Neural progenitor cell (in vitro differentiated cells): ENCODE results near the gene ING1. TPM values are rescaled to one million over a fixed set of nuclear protein-coding genes. Genes with fewer than 3 reads are reported as not detected.
"Not testable (repeated sequence)": the region's sequence is repeated elsewhere in the genome, so short reads cannot be mapped to it uniquely, and the experiment has no call there.

Experiments
- DNase-seq: peaks from one replicate; pipeline ENCODE4 v3.0.0-alpha.2; 2016; ENCODE audit warnings: low spot score
- H2AFZ ChIP-seq: fragments of 200-600 bp; sonication (generic); replicated peaks from 2 replicates; pipeline ENCODE4 v1.6.1; 2016; ENCODE audit warnings: antibody characterized with exemption
- H3F3A ChIP-seq: fragments of 200-600 bp; sonication (generic); 2 replicates; pipeline ENCODE4 v1.6.1; 2016; ENCODE audit warnings: antibody characterized with exemption, low read depth
- H3K27ac ChIP-seq: fragments of 200-600 bp; sonication (generic); 2 replicates; pipeline ENCODE4 v1.5.1; 2016; ENCODE audit warnings: mild to moderate bottlenecking
- H3K27me3 ChIP-seq: fragments of 200-600 bp; sonication (generic); 2 replicates; pipeline ENCODE4 v1.6.1; 2016; ENCODE audit warnings: mild to moderate bottlenecking, moderate library complexity
- H3K36me3 ChIP-seq: fragments of 200-600 bp; sonication (generic); 2 replicates; pipeline ENCODE4 v1.5.1; 2016
- H3K4me1 ChIP-seq: fragments of 200-600 bp; sonication (generic); 2 replicates; pipeline ENCODE4 v1.6.1; 2016; ENCODE audit warnings: mixed run types
- H3K4me2 ChIP-seq: fragments of 200-600 bp; sonication (generic); 2 replicates; pipeline ENCODE4 v1.6.1; 2016
- H3K4me3 ChIP-seq: fragments of 200-600 bp; sonication (generic); 2 replicates; pipeline ENCODE4 v1.5.1; 2016
- H3K79me2 ChIP-seq: fragments of 200-600 bp; sonication (generic); 2 replicates; pipeline ENCODE4 v1.6.1; 2016; ENCODE audit warnings: low read depth
- H3K9ac ChIP-seq: fragments of 200-600 bp; sonication (generic); 2 replicates; pipeline ENCODE4 v1.6.1; 2016
- H3K9me3 ChIP-seq: fragments of 200-600 bp; sonication (generic); 2 replicates; pipeline ENCODE4 v1.5.1; 2016; ENCODE audit warnings: low read depth
- H4K20me1 ChIP-seq: fragments of 200-600 bp; sonication (generic); 2 replicates; pipeline ENCODE4 v1.6.1; 2016; ENCODE audit warnings: low read depth
- H3K27ac Mint-ChIP-seq: 3 replicates; pipeline ENCODE4 v1.8.0; 2021; ENCODE audit warnings: mixed read lengths
- H3K27me3 Mint-ChIP-seq: 2 replicates; pipeline ENCODE4 v1.8.0; 2022; ENCODE audit warnings: low read depth, mild to moderate bottlenecking, inconsistent platforms, moderate library complexity, mixed read lengths; ENCODE audit not compliant: insufficient read depth
- H3K36me3 Mint-ChIP-seq: 3 replicates; pipeline ENCODE4 v1.8.0; 2021; ENCODE audit warnings: mixed read lengths
- H3K4me1 Mint-ChIP-seq: 3 replicates; pipeline ENCODE4 v1.8.0; 2021; ENCODE audit warnings: mixed read lengths
- H3K4me3 Mint-ChIP-seq: 3 replicates; pipeline ENCODE4 v1.8.0; 2021; ENCODE audit warnings: mild to moderate bottlenecking, moderate library complexity, mixed read lengths
- H3K9me3 Mint-ChIP-seq: 3 replicates; pipeline ENCODE4 v1.8.0; 2020; ENCODE audit warnings: mixed read lengths
- EZH2 ChIP-seq: fragments of 200-600 bp; sonication (generic); IDR thresholded peaks from 2 replicates; pipeline ENCODE4 v1.6.1; 2017; ENCODE audit warnings: antibody characterized with exemption, mild to moderate bottlenecking, moderate library complexity
- EZH2phosphoT487 ChIP-seq: fragments of 200-600 bp; sonication (generic); IDR thresholded peaks from 2 replicates; pipeline ENCODE4 v1.6.1; 2017; ENCODE audit warnings: antibody characterized with exemption
- total RNA-seq: library from RNA; depleted of rRNA; stranded (reverse); fragments of >200 nt; gene quantifications from 2 replicates; pipeline ENCODE4 v1.2.3, GENCODE V29; 2015; ENCODE audit warnings: low replicate concordance
- TF ChIP-seq, protein P1 (sequence below): fragments of 200-600 bp; sonication (generic); IDR thresholded peaks from 2 replicates; pipeline ENCODE4 v1.5.1; 2017; ENCODE audit warnings: antibody characterized with exemption, mild to moderate bottlenecking

Gene ING1
- total RNA-seq, 1 donor from 2014 or later = 14.7 TPM

GRCh38 chr13:110719036-110719710 is 5.7 kb downstream of the ING1 start:
- peaks cover 89% of the 10 kb centered on the region for H3K79me2 ChIP-seq
- Mint-ChIP-seq H3K4me3 (peak overlapping the region; percentile 35), H3K27ac (no peak overlapping the region), H3K27me3 (peaks cover 10% of the 10 kb centered on the region), H3K36me3 (peaks cover 20% of the 10 kb centered on the region), H3K4me1 (peaks cover 19% of the 10 kb centered on the region), H3K9me3 (peaks cover 3% of the 10 kb centered on the region)
- no peak overlapping the region for H3K27ac ChIP-seq
- peaks cover 8% of the 10 kb centered on the region for H3K36me3 ChIP-seq
- TF ChIP-seq, protein P1, sequence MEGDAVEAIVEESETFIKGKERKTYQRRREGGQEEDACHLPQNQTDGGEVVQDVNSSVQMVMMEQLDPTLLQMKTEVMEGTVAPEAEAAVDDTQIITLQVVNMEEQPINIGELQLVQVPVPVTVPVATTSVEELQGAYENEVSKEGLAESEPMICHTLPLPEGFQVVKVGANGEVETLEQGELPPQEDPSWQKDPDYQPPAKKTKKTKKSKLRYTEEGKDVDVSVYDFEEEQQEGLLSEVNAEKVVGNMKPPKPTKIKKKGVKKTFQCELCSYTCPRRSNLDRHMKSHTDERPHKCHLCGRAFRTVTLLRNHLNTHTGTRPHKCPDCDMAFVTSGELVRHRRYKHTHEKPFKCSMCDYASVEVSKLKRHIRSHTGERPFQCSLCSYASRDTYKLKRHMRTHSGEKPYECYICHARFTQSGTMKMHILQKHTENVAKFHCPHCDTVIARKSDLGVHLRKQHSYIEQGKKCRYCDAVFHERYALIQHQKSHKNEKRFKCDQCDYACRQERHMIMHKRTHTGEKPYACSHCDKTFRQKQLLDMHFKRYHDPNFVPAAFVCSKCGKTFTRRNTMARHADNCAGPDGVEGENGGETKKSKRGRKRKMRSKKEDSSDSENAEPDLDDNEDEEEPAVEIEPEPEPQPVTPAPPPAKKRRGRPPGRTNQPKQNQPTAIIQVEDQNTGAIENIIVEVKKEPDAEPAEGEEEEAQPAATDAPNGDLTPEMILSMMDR = no peak
- no peak for TF ChIP-seq EZH2
- no peak overlapping the region for H2AFZ ChIP-seq
- no peak for DNase-seq
- peaks cover 81% of the 10 kb centered on the region for H4K20me1 ChIP-seq
- H3F3A ChIP-seq = peaks cover 27% of the 10 kb centered on the region
- peaks cover 17% of the 10 kb centered on the region for H3K4me1 ChIP-seq
- H3K9me3 ChIP-seq = no peaks in the 10 kb centered on the region
- H3K4me2 ChIP-seq = no peak overlapping the region
- H3K4me3 ChIP-seq = no peak overlapping the region
- no peak overlapping the region for H3K9ac ChIP-seq
- no peaks in the 10 kb centered on the region for H3K27me3 ChIP-seq

DNA sequence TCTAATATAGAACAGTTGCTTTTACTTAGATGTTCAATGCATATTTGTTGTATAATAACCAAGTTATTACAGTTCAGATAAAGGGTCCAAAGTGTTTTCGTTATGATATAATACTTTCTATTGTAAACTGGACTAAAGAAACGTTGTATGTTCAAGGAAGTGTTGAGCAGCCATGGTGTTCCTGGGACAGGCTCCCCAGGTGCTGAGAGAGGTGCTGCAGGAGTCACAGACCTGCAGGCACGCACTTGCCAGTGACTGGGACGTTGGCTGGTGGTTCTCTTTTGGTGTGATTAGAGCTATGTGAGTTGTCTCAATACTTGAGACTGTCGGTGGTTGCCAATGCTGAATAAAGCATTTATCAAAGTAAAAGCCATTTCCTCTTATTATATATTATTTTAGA is 9.5 kb downstream of the ING1 start:
- peaks cover 54% of the 10 kb centered on the region for H4K20me1 ChIP-seq
- H3K79me2 ChIP-seq = peaks cover 56% of the 10 kb centered on the region

GRCh38 chr13:110723598-110723997 is 10.1 kb downstream of the ING1 start:
- no peak for DNase-seq
- Histone ChIP-seq H3K9ac (no peak overlapping the region), H3K27me3 (no peaks in the 10 kb centered on the region), H3F3A (peaks cover 16% of the 10 kb centered on the region), H3K27ac (no peak overlapping the region), H3K4me2 (no peak overlapping the region), H4K20me1 (peaks cover 48% of the 10 kb centered on the region), H3K9me3 (no peaks in the 10 kb centered on the region), H3K4me1 (no peaks in the 10 kb centered on the region), H3K36me3 (peaks cover 8% of the 10 kb centered on the region), H2AFZ (no peak overlapping the region), H3K79me2 (peaks cover 50% of the 10 kb centered on the region), H3K4me3 (no peak overlapping the region)
- Mint-ChIP-seq H3K36me3 (peaks cover 23% of the 10 kb centered on the region), H3K4me1 (peaks cover 6% of the 10 kb centered on the region), H3K9me3 (no peaks in the 10 kb centered on the region), H3K27me3 (no peaks in the 10 kb centered on the region), H3K4me3 (no peak overlapping the region), H3K27ac (no peak overlapping the region)
- TF ChIP-seq EZH2phosphoT487 = no peak
- TF ChIP-seq, protein P1 = no peak
- no peak for TF ChIP-seq EZH2

More for the DNA sequence above, 9.5 kb downstream of the ING1 start:
- H3F3A ChIP-seq = peaks cover 16% of the 10 kb centered on the region
- Mint-ChIP-seq H3K4me1 (peaks cover 7% of the 10 kb centered on the region), H3K27me3 (no peaks in the 10 kb centered on the region), H3K9me3 (no peaks in the 10 kb centered on the region), H3K27ac (no peak overlapping the region), H3K4me3 (no peak overlapping the region), H3K36me3 (peaks cover 20% of the 10 kb centered on the region)
- H3K4me3 ChIP-seq = no peak overlapping the region
- H3K9ac ChIP-seq = peak overlapping the region; percentile 14
- H3K27ac ChIP-seq = peak overlapping the region; percentile 10
- no peaks in the 10 kb centered on the region for H3K27me3 ChIP-seq
- no peak overlapping the region for H3K4me2 ChIP-seq
- no peak overlapping the region for H2AFZ ChIP-seq
- DNase-seq = no peak
- peaks cover under 1% of the 10 kb centered on the region for H3K4me1 ChIP-seq
- H3K36me3 ChIP-seq = peaks cover 8% of the 10 kb centered on the region
- no peaks in the 10 kb centered on the region for H3K9me3 ChIP-seq
- TF ChIP-seq, protein P1 = no peak
- TF ChIP-seq EZH2phosphoT487 = no peak
- no peak for TF ChIP-seq EZH2

- not testable (repeated sequence) for H2AFZ ChIP-seq, H3K9ac ChIP-seq, H3K4me1 Mint-ChIP-seq, H3K4me2 ChIP-seq, H3K27me3 Mint-ChIP-seq, H3K4me3 ChIP-seq, H3K9me3 Mint-ChIP-seq, H3K27ac Mint-ChIP-seq, H3K4me1 ChIP-seq, H3K27ac ChIP-seq, H3K9me3 ChIP-seq, H3K36me3 ChIP-seq, H3K27me3 ChIP-seq, DNase-seq, H3K4me3 Mint-ChIP-seq
- H3F3A ChIP-seq = peaks cover 16% of the 10 kb centered on the region
- H4K20me1 ChIP-seq = peaks cover 23% of the 10 kb centered on the region
- peaks cover 17% of the 10 kb centered on the region for H3K36me3 Mint-ChIP-seq
- H3K79me2 ChIP-seq = peaks cover 24% of the 10 kb centered on the region
Measured at GRCh38 chr13:110726153-110726552, 12.7 kb downstream of the ING1 start.
